ENCODE results near the gene VEZF1. TPM values are rescaled to one million over a fixed set of nuclear protein-coding genes. Genes with fewer than 3 reads are reported as not detected.

Gene VEZF1
- 27.2 to 46.6 TPM (median 43.6 TPM) in 5 replicates for total RNA-seq (2022; extraction: Qiagen RNA extraction; ENCODE audit: low read depth)

DNA sequence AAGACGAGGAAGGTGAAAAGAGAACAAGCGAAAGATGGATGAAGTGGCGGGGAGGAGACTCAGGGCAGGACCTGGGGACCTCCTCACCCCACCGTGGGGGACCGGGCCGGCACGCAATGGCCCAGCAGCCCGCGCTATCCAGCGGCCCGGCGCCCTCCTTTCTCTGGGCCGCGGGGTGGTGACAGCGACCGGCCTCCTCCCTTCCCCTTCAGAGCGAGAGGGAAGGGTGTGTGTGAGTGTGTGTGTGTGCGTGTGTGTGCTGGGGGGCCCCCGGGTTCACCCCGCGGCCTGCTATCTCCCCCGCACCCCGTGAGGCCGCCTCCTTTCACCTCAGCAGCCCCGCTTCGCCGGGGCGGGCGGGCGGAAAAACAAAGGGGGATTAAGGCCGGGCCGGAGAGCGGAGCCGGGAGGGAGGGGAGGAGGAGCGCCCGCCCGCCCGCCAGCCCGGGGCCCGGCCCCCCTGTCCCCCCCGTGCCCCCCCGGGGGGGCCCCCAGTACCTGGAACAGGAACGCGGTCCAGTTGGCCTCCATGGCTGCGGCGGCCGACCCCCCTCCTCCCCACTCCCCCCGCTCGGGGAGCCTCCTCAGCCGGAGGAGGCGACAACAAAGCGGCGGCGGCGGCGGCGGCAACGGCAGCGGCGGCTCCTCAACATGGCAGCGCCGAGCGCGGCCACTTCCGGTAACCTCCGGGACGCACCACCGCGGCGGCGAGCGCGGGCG, at the start of gene VEZF1:
TSS of gene VEZF1 (minus strand) at position 674 of the 720 bp plus-strand sequence. CDS start at position 531, 143 bp downstream.

DNA sequence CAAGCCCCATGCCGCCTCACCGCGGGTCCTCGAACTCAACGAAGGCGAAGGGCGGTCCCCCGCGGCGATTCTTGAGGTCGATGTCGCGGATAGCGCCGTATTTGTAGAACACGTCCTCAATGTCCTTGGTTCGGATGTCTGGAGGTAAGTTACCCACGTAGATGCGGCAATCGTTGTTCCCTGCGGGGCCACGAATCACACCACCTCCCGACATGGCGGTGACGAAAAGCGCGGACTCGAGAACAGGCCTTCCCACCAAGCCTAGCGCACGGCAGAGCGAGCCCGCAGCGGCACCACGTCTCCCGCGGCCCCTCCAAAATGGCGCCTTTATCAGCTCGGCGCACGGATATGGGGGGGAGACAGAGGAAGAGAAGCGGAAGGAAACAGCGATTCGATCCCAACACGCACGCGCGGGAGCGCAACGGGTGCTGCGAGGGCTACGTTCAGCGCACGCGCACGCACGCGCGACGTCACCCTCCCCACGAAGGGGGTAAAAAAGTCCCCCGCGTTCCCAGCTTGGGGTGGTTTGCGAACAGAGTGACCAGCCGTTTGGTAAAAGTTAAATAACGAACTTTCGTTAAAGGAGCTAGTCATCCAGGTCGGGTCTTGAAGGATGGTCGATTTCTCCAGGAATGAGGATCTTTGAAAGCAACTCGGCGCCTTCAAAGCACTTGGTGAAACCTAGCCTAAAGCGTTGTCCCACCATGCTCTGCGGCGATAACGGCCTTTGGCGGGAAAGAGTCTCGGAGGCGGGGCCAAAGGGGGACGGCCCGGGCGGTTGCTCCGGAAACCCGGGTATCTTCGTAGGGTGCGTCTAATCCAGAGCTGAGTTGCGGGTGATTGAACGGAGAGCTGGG, 19.1 kb upstream of the VEZF1 start, which contains the start of gene SRSF1:
TSS of gene SRSF1 (minus strand) at position 323 of the 857 bp plus-strand sequence. CDS start at position 214, 109 bp downstream.

DNA sequence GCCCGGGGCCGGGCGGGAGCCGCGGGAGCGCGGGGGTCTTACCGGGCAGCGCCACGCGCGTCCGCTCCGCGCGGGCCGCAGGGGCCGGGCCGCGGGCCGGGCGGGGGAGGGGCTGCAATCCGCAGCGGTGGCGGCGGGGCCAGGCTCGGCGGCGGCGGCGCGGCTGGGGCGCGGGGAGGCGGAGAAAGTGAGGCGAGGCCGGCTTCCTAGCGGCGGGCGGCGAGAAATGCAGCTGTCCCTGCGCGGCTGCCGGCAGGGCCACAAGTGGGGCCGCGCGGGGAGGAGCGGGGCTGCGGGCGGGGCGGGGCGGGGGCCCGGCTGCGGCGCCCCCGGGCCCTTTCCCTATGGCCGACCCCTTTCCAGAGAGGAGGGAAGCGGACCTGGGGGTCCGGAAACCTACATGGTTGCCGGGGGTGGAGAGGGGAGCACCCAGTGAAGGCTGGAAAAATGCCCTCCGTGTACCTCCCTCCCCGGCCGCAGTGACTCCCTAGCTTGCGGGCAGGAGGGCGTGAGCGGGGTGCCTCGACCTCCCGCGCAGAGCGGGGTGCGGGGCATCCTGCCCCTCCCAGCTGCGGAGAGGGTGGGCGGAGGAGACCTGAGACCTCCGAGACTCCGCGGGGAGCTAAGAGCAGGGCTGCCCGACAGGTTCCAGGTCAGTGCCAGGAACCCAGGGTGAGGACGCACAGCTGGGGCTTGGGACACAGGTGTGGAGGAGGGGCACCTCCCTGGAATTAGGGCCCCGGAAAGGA, 32.7 kb downstream of the VEZF1 start, which contains the start of gene CUEDC1:
TSS of gene CUEDC1 (minus strand) at position 230 of the 749 bp plus-strand sequence. CDS start 69,848 bp downstream, outside the sequence.

Other genes starting within 250 kb of the VEZF1 start
- gene CCDC182, start 243.0 kb downstream of the VEZF1 start, total RNA-seq (2022; extraction: Qiagen RNA extraction; ENCODE audit: low read depth), result not detected in 5 replicates
- gene MRPS23, start 138.2 kb downstream of the VEZF1 start, total RNA-seq (2022; extraction: Qiagen RNA extraction; ENCODE audit: low read depth), result 151 to 218 TPM (median 160 TPM) in 5 replicates
- 41.9 to 56.1 TPM (median 52.0 TPM) in 5 replicates for gene CUEDC1, start 32.8 kb downstream of the VEZF1 start, total RNA-seq (2022; extraction: Qiagen RNA extraction; ENCODE audit: low read depth)
- gene SRSF1, start 19.0 kb upstream of the VEZF1 start, total RNA-seq (2022; extraction: Qiagen RNA extraction; ENCODE audit: low read depth), result 213 to 296 TPM (median 260 TPM) in 5 replicates
- 18.9 to 27.2 TPM (median 23.2 TPM) in 5 replicates for gene DYNLL2, start 95.2 kb upstream of the VEZF1 start, total RNA-seq (2022; extraction: Qiagen RNA extraction; ENCODE audit: low read depth)
- 0.03 TPM in 1 of 5 replicates, not detected in the others for gene OR4D1, start 160.1 kb upstream of the VEZF1 start, total RNA-seq (2022; extraction: Qiagen RNA extraction; ENCODE audit: low read depth)
- gene OR4D2, start 178.7 kb upstream of the VEZF1 start, total RNA-seq (2022; extraction: Qiagen RNA extraction; ENCODE audit: low read depth), result not detected in 5 replicates
- gene EPX, start 204.5 kb upstream of the VEZF1 start, total RNA-seq (2022; extraction: Qiagen RNA extraction; ENCODE audit: low read depth), result not detected in 5 replicates
- 8.5 to 11.2 TPM (median 10.6 TPM) in 5 replicates for gene MKS1, start 231.0 kb upstream of the VEZF1 start, total RNA-seq (2022; extraction: Qiagen RNA extraction; ENCODE audit: low read depth)

Measured in A549 treated with RU486 at 1 μM for 4 hours (cell line).